Renal cortical epithelial cell (primary cell): ENCODE results near the gene EXOC1L. TPM values are rescaled to one million over a fixed set of nuclear protein-coding genes. Genes with fewer than 3 reads are reported as not detected.
"Not testable (repeated sequence)": the region's sequence is repeated elsewhere in the genome, so short reads cannot be mapped to it uniquely, and the experiment has no call there.

Experiments used
- DNase-seq: peaks from one replicate; pipeline ENCODE4 v3.0.0-alpha.2; 2011; ENCODE audit warnings: low read depth
- total RNA-seq: library from RNA; depleted of rRNA; stranded (reverse); fragments of >200 nt; gene quantifications from 2 replicates; pipeline ENCODE4 v1.2.3, GENCODE V29; 2014

Gene EXOC1L
- total RNA-seq, 1 donor from 2014 or later, result not detected

GRCh38 chr4:55838356-55838755 is 18.8 kb downstream of the EXOC1L start:
- DNase-seq, result no peak

- no peak for DNase-seq
Observed at GRCh38 chr4:55838952-55839351, 19.4 kb downstream of the EXOC1L start.

- DNase-seq, result no peak
Observed at GRCh38 chr4:55840956-55841355, 21.4 kb downstream of the EXOC1L start.

- not testable (repeated sequence) for DNase-seq
Observed at GRCh38 chr4:55841373-55842239, 22.0 kb downstream of the EXOC1L start.

GRCh38 chr4:55842312-55842711 is 22.7 kb downstream of the EXOC1L start:
- DNase-seq, result not testable (repeated sequence)

GRCh38 chr4:55849724-55850123 is 30.1 kb downstream of the EXOC1L start:
- no peak for DNase-seq

GRCh38 chr4:55851885-55852284 is 32.3 kb downstream of the EXOC1L start:
- DNase-seq, result peak; percentile 23

GRCh38 chr4:55853484-55854046 is 34.0 kb downstream of the EXOC1L start, which contains the start of gene EXOC1:
Gene EXOC1 (plus strand): TSS chr4:55853648. CDS start chr4:55858324, 4,676 bp downstream.
- peak; percentile 89 for DNase-seq

GRCh38 chr4:55854129-55854528 is 34.5 kb downstream of the EXOC1L start:
- no peak for DNase-seq

- no peak for DNase-seq
Observed at GRCh38 chr4:55857586-55857985, 38.0 kb downstream of the EXOC1L start.

- DNase-seq, result no peak
Observed at GRCh38 chr4:55859711-55860110, 40.1 kb downstream of the EXOC1L start.

GRCh38 chr4:55864577-55865223 is 45.1 kb downstream of the EXOC1L start:
- DNase-seq, result no peak

- DNase-seq, result peak; percentile 75
Observed at GRCh38 chr4:55865228-55865806, 45.7 kb downstream of the EXOC1L start.

GRCh38 chr4:55866290-55866907 is 46.8 kb downstream of the EXOC1L start:
- DNase-seq, result peak; percentile 96

- peak; percentile 77 for DNase-seq
Observed at GRCh38 chr4:55866973-55867574, 47.5 kb downstream of the EXOC1L start.

GRCh38 chr4:55868581-55869090 is 49.0 kb downstream of the EXOC1L start:
- DNase-seq, result peak; percentile 7

GRCh38 chr4:55871299-55871800 is 51.8 kb downstream of the EXOC1L start:
- DNase-seq, result no peak

- DNase-seq, result no peak
Observed at GRCh38 chr4:55874831-55875230, 55.2 kb downstream of the EXOC1L start.

GRCh38 chr4:55876387-55876786 is 56.8 kb downstream of the EXOC1L start:
- DNase-seq, result no peak

- DNase-seq, result no peak
Observed at GRCh38 chr4:55879224-55879623, 59.6 kb downstream of the EXOC1L start.
